Right renal cortex interstitium (tissue), 3 donors: ENCODE measurements around the gene NOXO1. TPM values are rescaled to one million over a fixed set of nuclear protein-coding genes. Genes with fewer than 3 reads are reported as not detected.

Experiments
- DNase-seq, 3 donors: peaks; one replicate each; pipeline ENCODE4 v3.0.0-alpha.2; 2013; ENCODE audit warnings: low read depth in 3 of 3, low spot score in 2 of 3
- polyA plus RNA-seq, 3 donors: library from polyadenylated mRNA; unstranded; fragments of 120-200 nt; gene quantifications; one replicate each; pipeline ENCODE4 v1.2.1, GENCODE V29; 2013; ENCODE audit not compliant: insufficient read length in 3 of 3

The NOXO1 gene
- polyA plus RNA-seq, 3 donors: 0.37 to 0.79 (median 0.60) TPM

GRCh38 chr16:1998852-1999801 lies 17.9 kb upstream of the NOXO1 start:
- no peak for DNase-seq

- no peak for DNase-seq
Measured at GRCh38 chr16:1998360-1998835, 17.1 kb upstream of the NOXO1 start.

GRCh38 chr16:1997494-1998359 lies 16.5 kb upstream of the NOXO1 start:
- DNase-seq: no peak

GRCh38 chr16:1993731-1994131 lies 12.5 kb upstream of the NOXO1 start:
- no peak for DNase-seq

GRCh38 chr16:1992704-1993317 lies 11.5 kb upstream of the NOXO1 start:
- DNase-seq: no peak

GRCh38 chr16:1991948-1992703 lies 10.9 kb upstream of the NOXO1 start:
- DNase-seq: peak in 1 of 3 donors; percentile 64

GRCh38 chr16:1991588-1991947 lies 10.3 kb upstream of the NOXO1 start:
- DNase-seq: no peak

- no peak for DNase-seq
Measured at GRCh38 chr16:1991135-1991551, 9.9 kb upstream of the NOXO1 start.

- DNase-seq: no peak
Measured at GRCh38 chr16:1990351-1991134, 9.3 kb upstream of the NOXO1 start.

- no peak for DNase-seq
Measured at GRCh38 chr16:1990101-1990350, 8.8 kb upstream of the NOXO1 start.

GRCh38 chr16:1989209-1990100 lies 8.2 kb upstream of the NOXO1 start, which contains the start of gene SYNGR3:
Gene SYNGR3 (plus strand): TSS chr16:1989970. CDS start chr16:1990103, 133 bp downstream.
- no peak for DNase-seq

- DNase-seq: no peak
Measured at GRCh38 chr16:1987198-1987597, 5.9 kb upstream of the NOXO1 start.

- DNase-seq: no peak
Measured at GRCh38 chr16:1985466-1986150, 4.3 kb upstream of the NOXO1 start.

- DNase-seq: no peak
Measured at GRCh38 chr16:1984347-1985225, 3.3 kb upstream of the NOXO1 start.

GRCh38 chr16:1983544-1984346 lies 2.5 kb upstream of the NOXO1 start, which contains the start of gene GFER:
Gene GFER (plus strand): TSS chr16:1984193. CDS start chr16:1984219, 26 bp downstream.
- DNase-seq: peak in 2 of 3 donors; percentile 79 to 82

- DNase-seq: no peak
Measured at GRCh38 chr16:1982991-1983543, 1.8 kb upstream of the NOXO1 start.
